ENCODE results near the gene CYP2D6.

The CYP2D6 gene

DNA sequence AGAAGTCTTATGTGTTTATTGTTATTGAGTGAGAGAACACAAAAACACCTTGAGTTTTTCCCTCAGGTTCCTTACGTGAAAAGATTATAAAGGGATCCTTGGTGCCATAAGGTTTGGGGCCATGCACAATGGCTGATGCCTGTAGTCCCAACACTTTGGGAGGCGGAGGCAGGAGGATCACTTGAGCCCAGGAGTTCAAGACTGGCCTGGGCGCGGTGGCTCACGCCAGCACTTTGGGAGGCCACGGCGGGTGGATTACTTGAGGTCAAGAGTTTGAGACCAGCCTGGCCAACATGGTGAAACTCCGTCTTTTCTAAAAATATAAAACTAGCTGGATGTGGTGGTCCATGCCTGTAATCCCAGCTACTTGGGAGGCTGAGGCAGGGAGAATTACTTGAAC lies 45.7 kb downstream of the CYP2D6 start:
- DNase-seq (ENCODE audit: low read depth): no peak

DNA sequence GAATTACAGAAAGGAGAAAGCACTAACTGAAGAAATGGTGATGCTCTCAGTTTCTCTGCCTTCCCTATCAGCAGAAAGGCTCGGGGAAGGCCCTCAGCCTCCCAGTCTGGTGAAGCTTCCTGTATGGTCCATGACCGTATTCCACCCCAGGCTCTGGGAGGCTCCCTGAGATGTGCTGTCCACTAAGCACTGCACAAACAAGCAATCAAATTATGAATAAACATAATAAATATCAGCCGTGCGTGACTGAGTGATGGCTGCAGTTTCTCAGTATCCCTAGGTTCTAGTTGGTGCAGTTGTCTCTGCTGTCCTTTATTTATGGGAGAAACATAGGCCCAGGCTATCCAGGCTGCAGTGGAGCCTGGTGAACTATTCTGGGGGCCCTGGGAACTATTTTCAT lies 47.5 kb downstream of the CYP2D6 start:
- DNase-seq (ENCODE audit: low read depth): no peak

DNA sequence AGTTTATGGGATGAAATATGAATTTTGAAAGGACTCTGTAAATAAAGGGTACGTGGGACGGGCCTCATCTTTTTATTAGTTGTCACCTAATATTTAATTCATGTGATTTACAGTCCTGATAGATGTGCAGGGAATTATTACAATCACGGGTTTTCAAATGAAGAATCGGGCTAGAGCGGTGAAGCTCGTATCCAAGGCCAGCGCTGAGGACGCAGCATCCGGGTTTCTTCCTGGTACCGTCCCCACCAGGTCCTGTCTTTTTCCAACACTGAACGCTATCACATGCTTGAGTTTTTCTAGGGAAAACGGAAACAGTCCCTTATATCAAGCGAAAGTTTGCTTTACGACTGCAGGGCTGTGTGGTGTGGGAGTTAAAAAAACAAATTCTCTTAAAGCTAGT lies 50.3 kb downstream of the CYP2D6 start:
- peak; percentile 27 for DNase-seq (ENCODE audit: low read depth)

DNA sequence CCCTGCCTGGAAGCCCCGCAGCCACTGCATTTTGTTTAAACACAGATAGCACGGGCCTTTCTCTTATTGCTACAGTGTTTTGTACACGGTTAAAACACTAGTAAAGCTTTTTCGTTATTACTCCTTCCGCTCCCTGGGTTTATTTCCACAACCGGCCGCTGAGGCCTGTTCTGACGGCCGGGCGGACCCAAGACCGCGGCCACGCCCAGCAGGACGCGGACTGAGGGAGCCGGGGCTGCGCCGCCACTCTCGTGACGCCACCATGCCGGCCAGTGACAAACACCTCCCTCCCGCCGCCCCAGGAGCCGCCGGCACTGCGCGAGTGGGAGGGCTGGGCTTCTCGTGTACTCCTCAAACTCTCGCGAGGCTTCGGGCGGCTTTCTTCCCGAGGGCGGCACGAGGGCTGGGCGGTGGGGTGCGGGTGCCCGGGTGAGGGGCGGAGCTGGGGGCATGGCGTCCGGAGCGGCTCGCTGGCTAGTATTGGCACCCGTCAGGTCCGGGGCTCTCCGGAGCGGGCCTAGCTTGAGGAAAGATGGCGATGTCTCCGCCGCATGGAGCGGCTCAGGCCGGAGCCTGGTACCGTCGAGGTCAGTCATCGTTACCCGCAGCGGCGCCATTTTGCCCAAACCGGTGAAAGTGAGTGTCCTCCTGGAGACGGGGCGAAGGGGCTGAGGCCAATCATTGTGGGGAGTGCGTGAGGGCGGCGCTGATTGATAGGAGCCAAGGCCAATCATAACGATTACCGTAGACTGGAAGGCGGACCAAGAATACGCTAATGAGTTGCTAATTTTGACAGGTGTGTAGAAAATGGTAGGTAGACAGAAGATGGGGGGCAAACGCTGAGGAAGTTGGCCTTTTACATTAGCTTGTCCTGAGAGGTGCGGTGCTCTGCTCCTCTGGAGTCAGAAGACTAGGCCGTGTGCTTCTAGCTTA lies 51.0 kb downstream of the CYP2D6 start, which contains the start of gene SMDT1:
SMDT1 (plus strand) TSS at position 382 of the 933 bp plus-strand sequence; CDS start at position 451, 69 bp downstream.
- DNase-seq (ENCODE audit: low read depth): peak; percentile 99

DNA sequence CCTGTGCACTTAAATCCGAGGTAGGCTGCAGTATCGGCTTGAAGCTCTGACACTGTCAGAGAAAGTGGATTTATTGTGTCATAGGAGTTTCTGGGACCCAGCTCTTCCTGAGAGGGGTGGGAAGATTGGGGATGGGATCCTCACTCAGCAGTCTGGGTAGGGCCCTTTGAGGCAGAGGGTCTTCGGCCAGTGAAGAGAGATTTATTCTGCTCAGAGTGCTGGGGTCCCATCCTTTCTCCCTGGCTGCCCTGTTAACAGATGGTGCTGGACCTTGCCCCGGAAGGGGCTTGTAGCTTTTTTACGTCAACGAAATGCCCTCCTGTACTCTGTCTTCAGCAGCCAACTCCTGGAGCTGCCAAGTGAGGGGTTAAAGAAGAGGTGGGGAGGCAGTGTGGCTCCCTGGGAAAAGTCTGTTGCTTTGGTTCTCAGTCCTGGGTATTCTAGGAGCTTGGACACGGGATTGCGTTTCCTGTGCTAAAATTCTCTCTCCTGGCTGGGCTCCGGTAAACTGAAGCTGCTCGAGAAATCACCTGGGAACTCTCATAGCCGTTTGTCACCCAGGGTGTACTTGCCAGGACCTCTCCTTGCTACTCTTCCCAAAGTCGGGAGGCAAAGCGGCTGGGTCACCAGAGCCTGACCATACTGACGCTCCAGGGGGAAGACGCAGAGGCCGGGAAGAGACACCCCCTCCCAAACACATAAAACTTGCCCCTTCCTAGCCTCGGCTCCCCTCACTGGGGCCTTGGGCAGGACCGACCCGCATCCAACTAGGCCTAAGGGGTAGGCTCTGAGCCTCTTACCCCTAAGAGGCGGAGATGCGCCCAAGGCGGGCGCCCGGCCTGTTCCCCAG lies 51.9 kb downstream of the CYP2D6 start:
- no peak for DNase-seq (ENCODE audit: low read depth)

DNA sequence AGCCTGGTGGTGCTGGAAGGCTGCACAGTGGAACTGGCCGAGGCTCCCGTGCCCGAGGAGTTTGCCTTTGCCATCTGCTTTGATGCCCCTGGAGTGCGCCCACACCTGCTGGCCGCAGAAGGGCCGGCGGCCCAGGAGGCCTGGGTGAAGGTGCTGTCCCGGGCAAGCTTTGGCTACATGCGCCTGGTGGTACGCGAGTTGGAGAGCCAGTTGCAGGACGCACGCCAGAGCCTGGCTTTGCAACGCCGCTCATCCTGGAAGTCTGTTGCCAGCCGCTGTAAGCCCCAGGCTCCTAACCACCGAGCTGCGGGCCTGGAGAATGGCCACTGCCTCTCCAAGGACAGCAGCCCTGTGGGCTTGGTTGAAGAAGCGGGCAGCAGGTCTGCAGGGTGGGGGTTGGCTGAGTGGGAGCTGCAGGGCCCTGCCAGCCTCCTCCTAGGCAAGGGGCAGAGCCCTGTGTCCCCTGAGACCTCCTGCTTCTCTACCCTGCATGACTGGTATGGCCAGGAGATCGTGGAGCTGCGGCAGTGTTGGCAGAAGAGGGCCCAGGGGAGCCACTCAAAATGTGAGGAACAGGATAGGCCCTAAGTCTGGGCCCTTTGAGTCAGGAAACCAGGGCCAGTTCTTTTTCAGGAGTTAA lies 53.0 kb downstream of the CYP2D6 start:
- DNase-seq (ENCODE audit: low read depth): no peak

DNA sequence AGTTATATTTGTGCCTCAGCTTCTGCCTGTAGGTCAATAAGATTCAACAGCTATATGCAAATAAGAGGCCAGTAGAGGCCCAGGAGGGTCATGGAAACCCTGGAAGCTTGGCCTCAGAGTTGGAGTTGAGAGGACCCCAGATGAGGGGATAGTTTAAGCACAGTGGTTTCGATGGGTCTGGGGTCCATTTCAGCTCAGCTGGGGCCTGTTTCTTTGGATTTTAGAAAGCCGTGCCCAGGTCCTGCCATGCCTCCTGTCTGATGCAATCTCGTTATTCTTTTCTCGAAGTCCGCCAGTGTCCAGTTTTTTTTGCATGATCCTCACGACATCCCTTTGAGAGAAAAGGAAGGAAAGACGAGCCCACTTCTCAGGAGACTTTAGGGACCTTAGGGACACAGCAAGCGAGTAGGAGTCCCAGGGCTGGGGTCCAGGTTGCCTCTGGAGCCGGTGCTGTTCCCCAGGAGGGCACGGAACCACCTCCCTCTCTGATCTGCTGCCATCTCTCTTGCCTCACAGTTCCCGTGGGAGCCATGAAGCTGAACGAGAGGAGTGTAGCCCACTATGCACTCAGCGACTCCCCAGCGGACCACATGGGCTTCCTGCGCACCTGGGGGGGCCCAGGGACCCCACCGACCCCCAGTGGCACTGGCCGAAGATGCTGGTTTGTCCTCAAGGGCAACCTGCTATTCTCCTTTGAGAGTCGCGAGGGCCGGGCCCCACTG lies 53.7 kb downstream of the CYP2D6 start:
- DNase-seq (ENCODE audit: low read depth): no peak
